WI38 (cell line): ENCODE data around the gene PCSK1N.

ENCODE experiments used
- H3K4me3 ChIP-seq: 2 replicates; pipeline ENCODE4 v1.5.1; 2011; ENCODE audit warnings: low read depth, mild to moderate bottlenecking, control low read depth, low read length
- CTCF ChIP-seq: IDR thresholded peaks from 2 replicates; pipeline ENCODE4 v1.5.1; 2012; ENCODE audit warnings: low read depth, mild to moderate bottlenecking, control low read depth, low read length

The PCSK1N gene

DNA sequence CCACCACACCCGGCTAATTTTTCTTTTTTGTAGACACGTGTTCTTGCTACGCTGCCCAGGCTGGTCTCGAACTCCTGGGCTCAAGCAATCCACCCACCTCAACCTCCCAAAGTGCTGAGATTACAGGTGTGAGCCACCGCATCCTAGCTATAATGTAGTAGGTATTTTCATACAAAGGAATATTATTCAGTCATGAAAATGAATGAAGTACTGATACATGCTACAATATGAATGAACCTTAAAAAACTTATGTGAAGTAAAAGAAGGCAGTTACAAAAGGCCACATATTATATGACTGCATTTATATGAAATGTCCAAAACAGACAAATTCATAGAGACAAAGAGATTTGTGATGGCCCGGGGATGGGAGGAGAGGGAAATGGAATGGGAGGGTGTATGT, 53.7 kb downstream of the PCSK1N start:
- no peak overlapping the region for H3K4me3 ChIP-seq
- no peak for TF ChIP-seq CTCF
